Epithelial cell of esophagus (primary cell): ENCODE data around the gene REEP1.
A peak's percentile ranks its signal among the peaks of the same experiment; 100 is the strongest.

Experiments used
- DNase-seq: peaks from one replicate; pipeline ENCODE4 v3.0.0; 2010; ENCODE audit warnings: low read depth
- H3K4me3 ChIP-seq: 2 replicates; pipeline ENCODE4 v1.5.1; 2011; ENCODE audit warnings: mild to moderate bottlenecking, low read length, control low read depth
- CTCF ChIP-seq: IDR thresholded peaks from 2 replicates; pipeline ENCODE4 v1.5.1; 2011; ENCODE audit warnings: low read depth, mild to moderate bottlenecking, low read length, control low read depth, inconsistent platforms; ENCODE audit not compliant: insufficient read depth; ENCODE audit errors: missing control alignments

Gene REEP1

DNA sequence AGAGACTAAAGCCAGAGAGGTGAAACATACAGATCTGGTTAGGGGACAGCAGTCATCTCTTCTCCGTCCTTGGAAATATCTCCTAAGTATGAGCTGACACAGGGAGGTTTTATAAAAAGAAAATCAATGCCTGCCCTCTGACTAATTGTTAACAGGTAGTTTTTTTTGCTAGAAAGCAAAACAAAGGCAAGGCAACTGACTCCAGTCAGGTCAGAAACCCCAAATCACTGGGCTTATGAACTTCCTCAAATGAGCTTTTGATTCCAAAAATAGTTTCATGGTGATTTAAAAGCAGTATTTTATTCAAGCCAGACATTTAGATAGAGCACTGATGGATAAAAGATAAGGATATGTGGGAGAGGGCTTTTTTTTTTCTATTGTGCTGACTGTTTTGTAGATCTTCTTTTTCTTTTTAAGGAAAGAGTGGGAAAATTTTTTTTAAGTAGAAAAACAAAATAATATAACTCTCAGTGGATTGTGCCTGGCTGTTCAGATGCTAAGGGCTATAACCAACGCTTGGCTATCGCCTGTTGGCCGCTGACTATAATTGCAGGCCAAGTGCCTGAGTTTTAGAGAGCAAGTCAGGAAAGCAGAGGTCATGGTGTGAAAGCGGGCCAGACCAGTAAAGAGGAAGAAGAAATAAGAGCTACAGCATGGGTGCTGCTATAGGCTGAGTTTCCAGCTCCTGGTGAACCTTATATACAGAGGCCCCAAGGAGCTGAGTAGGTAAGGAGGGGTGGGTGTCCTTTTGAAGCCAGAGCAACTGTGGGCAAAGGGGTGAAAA, 93.3 kb downstream of the REEP1 start:
- no peak overlapping the region for H3K4me3 ChIP-seq
- TF ChIP-seq CTCF, result no peak
- no peak for DNase-seq

DNA sequence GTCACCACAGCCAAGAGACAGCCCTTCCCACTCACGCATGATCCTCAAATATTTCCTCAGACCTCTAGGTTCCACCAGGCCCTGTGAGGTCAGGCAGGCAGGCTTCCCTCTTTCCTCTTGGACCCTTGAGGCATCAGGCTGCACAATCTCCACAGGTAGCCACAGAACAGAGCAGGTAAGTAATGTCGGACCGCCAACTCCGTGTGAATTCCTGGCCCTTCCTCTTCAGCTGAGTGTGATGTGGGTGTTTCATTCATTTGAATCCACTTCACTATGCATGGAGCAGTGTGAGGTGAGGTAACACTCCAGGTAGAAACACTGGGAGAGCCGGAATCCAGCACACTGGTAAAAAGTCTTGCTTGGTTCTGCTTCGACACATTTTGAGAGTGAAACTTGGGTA, 94.2 kb downstream of the REEP1 start:
- no peak for DNase-seq
- no peak for TF ChIP-seq CTCF
- no peak overlapping the region for H3K4me3 ChIP-seq

- no peak for TF ChIP-seq CTCF
- no peak for DNase-seq
- H3K4me3 ChIP-seq, result no peak overlapping the region
These were observed 95.8 kb downstream of the REEP1 start for GRCh38 chr2:86241611-86242010.

DNA sequence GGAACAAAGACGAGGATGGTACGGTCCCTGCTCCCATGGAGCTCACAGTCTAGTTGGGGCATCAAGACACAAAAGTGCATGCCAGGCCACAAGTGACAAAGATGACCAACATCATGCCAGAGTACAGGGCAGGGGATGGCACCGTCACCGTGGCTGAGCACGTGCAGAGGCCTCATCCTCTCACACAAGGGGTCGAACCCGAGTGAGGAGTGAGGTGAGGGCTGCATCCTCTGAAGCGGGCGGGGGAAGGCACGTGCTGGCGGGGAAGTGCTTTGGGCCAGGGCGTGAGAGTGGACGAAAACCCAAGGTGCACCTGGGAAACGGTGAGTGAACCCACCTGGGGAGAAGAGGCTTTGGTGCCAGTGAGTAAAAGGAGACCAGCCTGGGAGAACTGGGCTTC, 97.2 kb downstream of the REEP1 start:
- H3K4me3 ChIP-seq, result no peak overlapping the region
- DNase-seq, result no peak
- TF ChIP-seq CTCF, result no peak

DNA sequence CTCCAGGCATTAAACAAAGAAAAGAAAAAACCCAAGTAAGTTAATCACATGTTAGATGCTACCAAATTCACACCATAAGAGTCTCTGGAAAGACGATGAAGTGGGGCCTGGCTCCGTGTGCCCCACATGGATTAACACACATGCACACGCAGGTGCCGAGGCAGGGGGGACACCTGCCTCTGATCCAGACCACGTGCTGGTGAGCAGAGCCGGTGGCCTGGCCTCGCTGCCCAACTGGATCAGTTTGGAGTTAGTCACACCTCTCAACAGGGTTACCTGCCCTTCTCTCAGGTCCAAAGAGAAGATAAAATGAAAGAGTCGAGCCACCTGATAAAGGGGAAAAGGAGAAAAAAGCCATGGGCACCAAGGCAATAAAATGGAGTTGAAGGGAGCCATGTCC, 97.7 kb downstream of the REEP1 start:
- H3K4me3 ChIP-seq, result no peak overlapping the region
- no peak for TF ChIP-seq CTCF
- no peak for DNase-seq

GRCh38 chr2:86239326-86239725, 98.1 kb downstream of the REEP1 start:
- TF ChIP-seq CTCF, result no peak
- no peak for DNase-seq
- H3K4me3 ChIP-seq, result no peak overlapping the region

DNA sequence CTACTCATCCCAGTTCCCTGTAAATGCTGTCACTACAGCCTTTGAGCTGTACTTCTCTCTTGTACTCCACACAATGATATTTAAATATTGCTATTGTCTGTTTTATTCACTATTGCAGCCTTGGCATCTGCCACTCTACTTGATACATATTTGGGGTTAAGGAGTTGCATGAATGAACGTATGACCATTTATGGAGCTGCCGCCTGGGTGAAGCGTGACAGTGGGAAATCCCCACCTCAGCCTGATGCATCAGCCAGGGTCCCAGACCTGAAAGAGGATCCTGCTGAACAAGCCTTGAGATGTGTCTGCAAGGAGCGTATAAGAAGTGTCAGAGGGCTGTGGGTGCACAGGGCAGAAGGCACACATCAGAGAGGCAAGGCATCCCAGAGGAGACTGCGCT, 99.1 kb downstream of the REEP1 start:
- no peak for TF ChIP-seq CTCF
- peak; percentile 44 for DNase-seq
- H3K4me3 ChIP-seq, result no peak overlapping the region
